Measurements from ENCODE around the gene CRYBA4.

The CRYBA4 gene

GRCh38 chr22:26634189-26634588 lies 12.4 kb downstream of the CRYBA4 start:
- TF ChIP-seq, protein P1, sequence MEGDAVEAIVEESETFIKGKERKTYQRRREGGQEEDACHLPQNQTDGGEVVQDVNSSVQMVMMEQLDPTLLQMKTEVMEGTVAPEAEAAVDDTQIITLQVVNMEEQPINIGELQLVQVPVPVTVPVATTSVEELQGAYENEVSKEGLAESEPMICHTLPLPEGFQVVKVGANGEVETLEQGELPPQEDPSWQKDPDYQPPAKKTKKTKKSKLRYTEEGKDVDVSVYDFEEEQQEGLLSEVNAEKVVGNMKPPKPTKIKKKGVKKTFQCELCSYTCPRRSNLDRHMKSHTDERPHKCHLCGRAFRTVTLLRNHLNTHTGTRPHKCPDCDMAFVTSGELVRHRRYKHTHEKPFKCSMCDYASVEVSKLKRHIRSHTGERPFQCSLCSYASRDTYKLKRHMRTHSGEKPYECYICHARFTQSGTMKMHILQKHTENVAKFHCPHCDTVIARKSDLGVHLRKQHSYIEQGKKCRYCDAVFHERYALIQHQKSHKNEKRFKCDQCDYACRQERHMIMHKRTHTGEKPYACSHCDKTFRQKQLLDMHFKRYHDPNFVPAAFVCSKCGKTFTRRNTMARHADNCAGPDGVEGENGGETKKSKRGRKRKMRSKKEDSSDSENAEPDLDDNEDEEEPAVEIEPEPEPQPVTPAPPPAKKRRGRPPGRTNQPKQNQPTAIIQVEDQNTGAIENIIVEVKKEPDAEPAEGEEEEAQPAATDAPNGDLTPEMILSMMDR (IDR thresholded peaks at IDR 0.05; ENCODE audit: control insufficient read depth, insufficient read depth, low read depth, low read length, missing control alignments) = no peak
- DNase-seq (ENCODE audit: low read depth) = no peak
- no peak overlapping the region for H3K4me3 ChIP-seq (ENCODE audit: control insufficient read depth, low read depth, low read length)

- TF ChIP-seq, protein P1 (IDR thresholded peaks at IDR 0.05; ENCODE audit: control insufficient read depth, insufficient read depth, low read depth, low read length, missing control alignments) = no peak
- no peak for DNase-seq (ENCODE audit: low read depth)
- H3K4me3 ChIP-seq (ENCODE audit: control insufficient read depth, low read depth, low read length) = no peak overlapping the region
Observed at GRCh38 chr22:26635117-26635516, 13.4 kb downstream of the CRYBA4 start.

DNA sequence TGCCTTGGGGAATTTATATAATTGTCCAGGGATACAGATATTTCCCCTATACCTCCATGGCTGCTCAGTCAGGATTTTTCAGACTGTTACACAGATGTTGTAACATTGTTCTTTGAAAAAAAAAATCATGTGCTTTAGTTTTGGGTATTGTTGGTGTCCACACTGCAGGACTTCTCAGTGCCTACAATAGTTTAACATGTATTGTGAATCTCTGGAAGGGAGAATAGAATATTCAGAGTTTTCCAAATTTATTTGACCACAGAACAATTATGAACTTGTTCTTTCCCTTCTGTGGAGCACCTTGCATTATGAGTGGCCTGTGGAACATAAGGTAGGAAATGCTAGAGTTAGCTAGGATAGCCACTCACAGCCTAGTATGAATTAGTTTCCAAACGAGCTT lies 14.5 kb downstream of the CRYBA4 start:
- no peak overlapping the region for H3K4me3 ChIP-seq (ENCODE audit: control insufficient read depth, low read depth, low read length)
- TF ChIP-seq, protein P1 (IDR thresholded peaks at IDR 0.05; ENCODE audit: control insufficient read depth, insufficient read depth, low read depth, low read length, missing control alignments) = no peak
- DNase-seq (ENCODE audit: low read depth) = no peak

GRCh38 chr22:26642465-26643417 lies 21.0 kb downstream of the CRYBA4 start:
- TF ChIP-seq, protein P1 (IDR thresholded peaks at IDR 0.05; ENCODE audit: control insufficient read depth, insufficient read depth, low read depth, low read length, missing control alignments) = no peak
- no peak for DNase-seq (ENCODE audit: low read depth)
- H3K4me3 ChIP-seq (ENCODE audit: control insufficient read depth, low read depth, low read length) = no peak overlapping the region

DNA sequence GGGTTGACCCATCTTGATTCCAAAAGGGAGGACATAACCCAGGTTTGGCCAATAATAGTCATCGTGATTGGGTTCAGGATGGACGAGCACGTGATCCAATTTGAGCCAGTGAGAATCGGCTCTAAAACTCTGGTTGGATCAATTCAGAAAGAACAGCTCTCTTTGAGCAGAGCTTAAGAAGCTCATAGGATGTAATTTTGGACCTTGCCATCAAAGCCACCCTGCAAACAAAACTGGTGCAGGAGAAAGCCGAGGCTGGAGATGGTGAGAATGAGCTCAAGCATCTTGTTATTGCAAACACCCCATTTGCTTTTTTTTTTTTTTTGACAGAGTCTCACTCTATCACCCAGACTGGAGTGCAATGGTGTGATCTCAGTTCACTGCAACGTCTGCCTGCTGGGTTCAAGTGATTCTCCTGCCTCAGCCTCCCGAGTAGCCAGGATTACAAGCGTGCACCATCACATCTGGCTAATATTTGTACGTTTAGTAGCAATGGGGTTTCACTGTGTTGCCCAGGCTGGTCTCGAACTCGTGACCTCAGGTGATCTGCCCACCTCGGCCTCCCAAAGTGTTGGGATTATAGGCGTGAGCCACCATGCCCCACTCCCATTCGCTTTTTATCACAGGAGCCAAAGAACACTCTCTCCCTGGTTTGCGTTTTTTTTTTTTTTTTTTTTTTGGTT lies 21.8 kb downstream of the CRYBA4 start:
- no peak for DNase-seq (ENCODE audit: low read depth)
- TF ChIP-seq, protein P1 (IDR thresholded peaks at IDR 0.05; ENCODE audit: control insufficient read depth, insufficient read depth, low read depth, low read length, missing control alignments) = no peak
- no peak overlapping the region for H3K4me3 ChIP-seq (ENCODE audit: control insufficient read depth, low read depth, low read length)

DNA sequence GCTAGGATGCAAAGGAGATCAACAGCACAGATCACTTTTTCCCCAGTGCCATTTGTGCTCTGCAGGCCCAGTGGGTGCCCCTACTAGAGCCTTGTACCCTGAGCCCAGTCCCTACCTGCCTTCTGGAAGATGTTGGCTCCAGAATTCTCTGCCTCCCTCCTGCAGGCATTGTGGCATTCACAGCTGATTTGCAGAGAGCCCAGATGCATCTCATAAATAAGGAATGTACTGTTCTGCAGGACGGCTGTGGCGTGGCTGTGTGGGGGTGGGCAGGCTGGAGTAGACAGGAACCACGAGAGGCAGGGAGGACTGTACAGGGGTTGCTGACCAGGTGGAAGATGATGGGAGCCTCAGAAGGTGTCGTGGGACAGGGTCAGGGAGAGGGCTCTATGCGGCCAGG lies 24.4 kb downstream of the CRYBA4 start:
- DNase-seq (ENCODE audit: low read depth) = no peak
- H3K4me3 ChIP-seq (ENCODE audit: control insufficient read depth, low read depth, low read length) = no peak overlapping the region
- TF ChIP-seq, protein P1 (IDR thresholded peaks at IDR 0.05; ENCODE audit: control insufficient read depth, insufficient read depth, low read depth, low read length, missing control alignments) = no peak
